ENCODE data around the gene OIT3.

DNA sequence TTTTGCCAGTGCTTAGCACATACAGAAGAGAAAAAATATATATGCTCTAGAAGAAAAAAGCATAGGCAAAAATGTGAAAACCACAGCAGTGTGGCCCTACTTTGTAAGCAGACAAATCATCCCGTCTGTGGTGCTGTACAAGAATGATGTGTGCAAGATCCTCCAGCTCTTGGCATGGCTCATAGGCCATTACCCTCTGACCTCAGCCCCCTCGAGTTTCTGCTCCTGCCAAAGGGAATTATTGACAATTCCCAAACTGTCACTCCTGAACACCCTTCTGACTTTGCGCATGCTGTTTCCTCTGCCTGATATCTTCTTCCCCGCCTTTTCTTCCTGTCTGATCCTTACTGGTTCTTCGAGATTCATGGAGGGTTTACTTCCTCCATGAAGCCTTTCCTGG, 33.9 kb downstream of the OIT3 start:
- TF ChIP-seq, protein P1, sequence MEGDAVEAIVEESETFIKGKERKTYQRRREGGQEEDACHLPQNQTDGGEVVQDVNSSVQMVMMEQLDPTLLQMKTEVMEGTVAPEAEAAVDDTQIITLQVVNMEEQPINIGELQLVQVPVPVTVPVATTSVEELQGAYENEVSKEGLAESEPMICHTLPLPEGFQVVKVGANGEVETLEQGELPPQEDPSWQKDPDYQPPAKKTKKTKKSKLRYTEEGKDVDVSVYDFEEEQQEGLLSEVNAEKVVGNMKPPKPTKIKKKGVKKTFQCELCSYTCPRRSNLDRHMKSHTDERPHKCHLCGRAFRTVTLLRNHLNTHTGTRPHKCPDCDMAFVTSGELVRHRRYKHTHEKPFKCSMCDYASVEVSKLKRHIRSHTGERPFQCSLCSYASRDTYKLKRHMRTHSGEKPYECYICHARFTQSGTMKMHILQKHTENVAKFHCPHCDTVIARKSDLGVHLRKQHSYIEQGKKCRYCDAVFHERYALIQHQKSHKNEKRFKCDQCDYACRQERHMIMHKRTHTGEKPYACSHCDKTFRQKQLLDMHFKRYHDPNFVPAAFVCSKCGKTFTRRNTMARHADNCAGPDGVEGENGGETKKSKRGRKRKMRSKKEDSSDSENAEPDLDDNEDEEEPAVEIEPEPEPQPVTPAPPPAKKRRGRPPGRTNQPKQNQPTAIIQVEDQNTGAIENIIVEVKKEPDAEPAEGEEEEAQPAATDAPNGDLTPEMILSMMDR (IDR thresholded peaks at IDR 0.05; ENCODE audit: insufficient read depth, low read length, poor library complexity, severe bottlenecking): no peak
- TF ChIP-seq EZH2phosphoT487 (conservative IDR thresholded peaks at IDR 0.05; ENCODE audit: low read length): no peak
